PFSK-1 (cell line): ENCODE measurements around the gene GRID1.

Experiments
- FOXP2 ChIP-seq: optimal IDR thresholded peaks from 2 replicates; pipeline ENCODE3; 2011; ENCODE audit warnings: borderline replicate concordance, control low read depth, inconsistent platforms; ENCODE audit not compliant: insufficient read depth; ENCODE audit errors: extremely low read length, extremely low read depth
- POLR2AphosphoS5 ChIP-seq: IDR thresholded peaks from 2 replicates; pipeline ENCODE4 v1.6.1; 2012; ENCODE audit warnings: low read depth, mild to moderate bottlenecking, control low read depth, low read length, moderate library complexity
- SIN3A ChIP-seq: IDR thresholded peaks from 2 replicates; pipeline ENCODE4 v1.6.1; 2012; ENCODE audit warnings: mild to moderate bottlenecking, low read length, moderate library complexity, borderline replicate concordance; ENCODE audit not compliant: insufficient read depth

- TF ChIP-seq FOXP2 (no peak), POLR2AphosphoS5 (no peak), SIN3A (no peak)
Measured at GRCh38 chr10:85920311-85920710, 446.3 kb downstream of the GRID1 start.
